ENCODE results near the gene ALDH16A1. TPM values are rescaled to one million over a fixed set of nuclear protein-coding genes. Genes with fewer than 3 reads are reported as not detected.

ALDH16A1 gene
- polyA plus RNA-seq, 1 donor (not counting 4 experiments of a cell fraction or from before 2014, with no cell fraction given): 7.1 TPM

DNA sequence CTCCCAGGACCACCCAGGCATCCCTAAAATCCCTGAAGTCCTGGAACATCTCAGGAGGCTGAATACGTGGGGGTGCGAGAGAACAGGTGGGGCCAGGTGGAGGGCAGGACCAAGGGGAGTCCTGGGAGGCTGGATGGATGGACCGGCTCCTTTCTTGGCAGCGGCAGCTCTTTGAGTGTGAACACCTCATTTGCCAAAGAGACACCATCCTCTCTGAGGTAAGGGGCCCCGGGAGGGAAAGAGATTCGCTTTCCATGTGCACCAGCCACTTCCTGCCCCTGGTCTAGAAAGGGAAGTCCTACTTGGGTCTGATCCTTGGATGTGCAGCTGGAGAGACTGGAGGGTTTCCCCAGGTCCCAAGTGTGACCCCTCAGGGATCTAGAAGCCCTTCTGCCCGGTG is 45.9 kb upstream of the ALDH16A1 start:
- no peaks in the 10 kb centered on the region for H3K36me3 ChIP-seq (ENCODE audit: control insufficient read depth in 2 of 2, extremely low read depth in 1 of 2, insufficient read depth in 2 of 2, low read length in 2 of 2)

DNA sequence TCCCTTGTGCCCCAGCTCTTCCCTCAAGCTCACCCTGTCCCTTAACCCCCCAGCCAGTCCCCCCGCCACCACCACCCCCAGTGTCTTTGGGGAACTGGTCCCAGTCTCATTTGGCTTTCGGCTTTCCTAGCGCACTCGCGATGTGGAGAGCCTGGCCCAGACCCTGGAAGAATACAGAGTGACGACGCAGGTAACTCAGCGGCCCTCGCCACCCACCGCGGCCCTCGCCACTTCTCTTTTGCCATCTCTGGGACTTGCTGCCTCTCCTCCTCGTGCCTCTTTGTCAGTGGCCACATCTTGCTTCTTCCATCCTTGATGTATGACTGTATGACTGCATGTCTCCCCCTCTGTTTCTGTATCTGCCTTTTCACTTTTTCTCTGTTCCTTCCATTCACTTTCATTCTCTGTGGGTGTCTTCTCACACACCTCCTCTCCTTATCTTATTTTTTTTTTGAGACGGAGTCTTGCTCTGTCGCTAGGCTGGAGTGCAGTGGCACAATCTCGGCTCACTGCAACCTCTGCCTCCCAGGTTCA is 45.5 kb upstream of the ALDH16A1 start:
- no peak for FAIRE-seq
- dilution Hi-C loops (cut with MboI; ENCODE audit: extremely low pct_ligation_motif_present, low sequenced_read_pairs): no loop called here
- H3K9ac ChIP-seq (ENCODE audit: control insufficient read depth, extremely low read depth, insufficient read depth, low read length): no peak overlapping the region
- no peaks in the 10 kb centered on the region for H3K27me3 ChIP-seq (ENCODE audit: control insufficient read depth, extremely low read depth, insufficient read depth, low read length)
- H4K20me1 ChIP-seq (ENCODE audit: control insufficient read depth, extremely low read depth, insufficient read depth, low read length): no peaks in the 10 kb centered on the region
- H3K9me1 ChIP-seq (ENCODE audit: control insufficient read depth, extremely low read depth, insufficient read depth, low read length): no peaks in the 10 kb centered on the region
- no peaks in the 10 kb centered on the region for H3K79me2 ChIP-seq (ENCODE audit: control insufficient read depth, insufficient read depth, low read length)
- no peak overlapping the region for H3K4me3 ChIP-seq (ENCODE audit: control insufficient read depth in 2 of 3, extremely low read depth in 1 of 3, insufficient read depth in 2 of 3, low read depth in 1 of 3, low read length in 3 of 3)
- H3K36me3 ChIP-seq (ENCODE audit: control insufficient read depth in 2 of 2, extremely low read depth in 1 of 2, insufficient read depth in 2 of 2, low read length in 2 of 2): no peaks in the 10 kb centered on the region
- DNase-seq (ENCODE audit: low read depth, low spot score): no peak
- no peak overlapping the region for H3K27ac ChIP-seq (ENCODE audit: control insufficient read depth, insufficient read depth, low read length)
- no peak overlapping the region for H2AFZ ChIP-seq (ENCODE audit: control insufficient read depth, low read length)
- TF ChIP-seq EZH2 (IDR thresholded peaks at IDR 0.05; ENCODE audit: low read length) (no peak), CTCF (optimal IDR thresholded peaks at IDR 0.05 in 1 of 3, IDR thresholded peaks at IDR 0.05 in 1 of 3, conservative IDR thresholded peaks at IDR 0.05 in 1 of 3; ENCODE audit: extremely low read depth in 1 of 3, insufficient read depth in 2 of 3, low read length in 3 of 3) (no peak)
- H3K9me3 ChIP-seq (ENCODE audit: control insufficient read depth, low read depth, low read length): no peaks in the 10 kb centered on the region
- peaks cover 6% of the 10 kb centered on the region for H3K4me1 ChIP-seq (ENCODE audit: control insufficient read depth, extremely low read depth, insufficient read depth, low read length)
- H3K4me2 ChIP-seq (ENCODE audit: control insufficient read depth, extremely low read depth, insufficient read depth, low read depth, low read length): no peak overlapping the region

More for the DNA sequence above, 45.9 kb upstream of the ALDH16A1 start:
- no peaks in the 10 kb centered on the region for H4K20me1 ChIP-seq (ENCODE audit: control insufficient read depth, extremely low read depth, insufficient read depth, low read length)
- no peak overlapping the region for H3K9ac ChIP-seq (ENCODE audit: control insufficient read depth, extremely low read depth, insufficient read depth, low read length)
- FAIRE-seq (no peak), DNase-seq (ENCODE audit: low read depth, low spot score) (no peak)
- H3K4me1 ChIP-seq (ENCODE audit: control insufficient read depth, extremely low read depth, insufficient read depth, low read length): peaks cover 6% of the 10 kb centered on the region
- H3K4me2 ChIP-seq (ENCODE audit: control insufficient read depth, extremely low read depth, insufficient read depth, low read depth, low read length): no peak overlapping the region
- no peaks in the 10 kb centered on the region for H3K79me2 ChIP-seq (ENCODE audit: control insufficient read depth, insufficient read depth, low read length)
- H3K4me3 ChIP-seq (ENCODE audit: control insufficient read depth in 2 of 3, extremely low read depth in 1 of 3, insufficient read depth in 2 of 3, low read depth in 1 of 3, low read length in 3 of 3): no peak overlapping the region
- dilution Hi-C loops (cut with MboI; ENCODE audit: extremely low pct_ligation_motif_present, low sequenced_read_pairs): no loop called here
- H3K9me1 ChIP-seq (ENCODE audit: control insufficient read depth, extremely low read depth, insufficient read depth, low read length): no peaks in the 10 kb centered on the region
- TF ChIP-seq EZH2 (IDR thresholded peaks at IDR 0.05; ENCODE audit: low read length) (no peak), CTCF (optimal IDR thresholded peaks at IDR 0.05 in 1 of 3, IDR thresholded peaks at IDR 0.05 in 1 of 3, conservative IDR thresholded peaks at IDR 0.05 in 1 of 3; ENCODE audit: extremely low read depth in 1 of 3, insufficient read depth in 2 of 3, low read length in 3 of 3) (no peak)
- no peaks in the 10 kb centered on the region for H3K27me3 ChIP-seq (ENCODE audit: control insufficient read depth, extremely low read depth, insufficient read depth, low read length)
- no peak overlapping the region for H3K27ac ChIP-seq (ENCODE audit: control insufficient read depth, insufficient read depth, low read length)
- no peaks in the 10 kb centered on the region for H3K9me3 ChIP-seq (ENCODE audit: control insufficient read depth, low read depth, low read length)
- H2AFZ ChIP-seq (ENCODE audit: control insufficient read depth, low read length): no peak overlapping the region
